GM12878 (cell line): ENCODE results near the gene RUBCNL. TPM values are rescaled to one million over a fixed set of nuclear protein-coding genes. Genes with fewer than 3 reads are reported as not detected.

Source experiments
- ATAC-seq: fragments of 200-7000 bp; cut with Tn5 transposase; 3 replicates; pipeline ENCODE4 v1.9.1; 2020; ENCODE audit warnings: mild to moderate bottlenecking, moderate library complexity
- Bru-seq: library from RNA; stranded (reverse); fragments of 400-500 nt; gene quantifications from one replicate; lab custom pipeline; 2021; lab: Mats Ljungman, UMichigan
- BruChase-seq, 2 experiments: library from RNA; stranded (reverse); fragments of 400-500 nt; gene quantifications; one replicate each; lab custom pipeline; 2021; lab: Mats Ljungman, UMichigan
- BruUV-seq: library from RNA; stranded (reverse); fragments of 400-500 nt; replicated peaks from 2 replicates; lab custom pipeline; 2021; lab: Mats Ljungman, UMichigan
- CTCF ChIA-PET: fragments of 300-600 bp; sonication (Branson Sonifier 250); formaldehyde crosslinking; extraction: SDS; loops from one replicate; lab custom pipeline; 2021; ENCODE audit warnings: inconsistent platforms; lab: Yijun Ruan, JAX
- POLR2A ChIA-PET: fragments of 350-600 bp; formaldehyde crosslinking; extraction: SDS; loops from one replicate; lab custom pipeline; 2021; ENCODE audit warnings: inconsistent platforms; lab: Charles Lee
- RAD21 ChIA-PET: fragments of 300-600 bp; sonication (Branson Sonifier 250); formaldehyde crosslinking; loops from one replicate; lab custom pipeline; 2023; ENCODE audit warnings: antibody characterized with exemption; ENCODE audit not compliant: unreplicated experiment; lab: Charles Lee
- SMC1A ChIA-PET: fragments of 300-600 bp; sonication (Branson Sonifier 250); formaldehyde crosslinking; loops from one replicate; lab custom pipeline; 2023; ENCODE audit not compliant: unreplicated experiment, uncharacterized antibody; lab: Charles Lee
- DNase-seq: peaks from one replicate; pipeline ENCODE4 v3.0.0-alpha.2; 2011; ENCODE audit warnings: low read depth, low spot score
- FAIRE-seq: peaks from 3 replicates; lab custom pipeline; 2011; peaks lifted over from hg19 to GRCh38; lab: Jason Lieb, UNC
- H2AFZ ChIP-seq: 2 replicates; pipeline ENCODE4 v1.6.0; 2011; ENCODE audit warnings: low read depth, low read length, control low read depth; ENCODE audit not compliant: control insufficient read depth
- H3K27ac ChIP-seq: 2 replicates; pipeline ENCODE4 v1.5.1; 2011; ENCODE audit warnings: control low read depth; ENCODE audit not compliant: control insufficient read depth, insufficient read depth
- H3K27me3 ChIP-seq, 2 experiments: replicated peaks in 1 of 2; 2 replicates each; pipeline versions ENCODE4 v1.6.0 to v1.6.1; 2011; ENCODE audit warnings: low read length in 1 of 2; ENCODE audit not compliant: control insufficient read depth in 2 of 2, insufficient read depth in 2 of 2
- H3K36me3 ChIP-seq, 2 experiments: 2 replicates each; pipeline ENCODE4 v1.5.1; 2011; ENCODE audit warnings: low read length in 1 of 2; ENCODE audit not compliant: control insufficient read depth in 2 of 2, insufficient read depth in 2 of 2
- H3K4me1 ChIP-seq: 2 replicates; pipeline ENCODE4 v1.6.1; 2011; ENCODE audit warnings: mild to moderate bottlenecking, low read length, moderate library complexity, mixed read lengths; ENCODE audit not compliant: control insufficient read depth, insufficient read depth
- H3K4me2 ChIP-seq: 2 replicates; pipeline ENCODE4 v1.6.0; 2011; ENCODE audit warnings: control low read depth; ENCODE audit not compliant: control insufficient read depth, insufficient read depth
- H3K4me3 ChIP-seq: fragments of 200-600 bp; sonication (generic); 2 replicates; pipeline ENCODE4 v1.5.1; 2016
- H3K79me2 ChIP-seq: 2 replicates; pipeline ENCODE4 v1.6.0; 2011; ENCODE audit warnings: low read length; ENCODE audit not compliant: control insufficient read depth, insufficient read depth
- H3K9ac ChIP-seq: 2 replicates; pipeline ENCODE4 v1.8.0; 2011; ENCODE audit warnings: low read length, control low read depth, mixed read lengths; ENCODE audit not compliant: control insufficient read depth, insufficient read depth
- H3K9me3 ChIP-seq: replicated peaks from 3 replicates; pipeline ENCODE4 v1.5.1; 2011; ENCODE audit warnings: mild to moderate bottlenecking, low read length; ENCODE audit not compliant: control insufficient read depth, insufficient read depth
- H4K20me1 ChIP-seq: 2 replicates; pipeline ENCODE4 v1.6.0; 2011; ENCODE audit not compliant: control insufficient read depth, insufficient read depth
- ATF7 ChIP-seq: fragments of 450-650 bp; IDR thresholded peaks from 2 replicates; pipeline ENCODE4 v1.6.1; 2016; ENCODE audit warnings: low read depth, mild to moderate bottlenecking
- CEBPZ ChIP-seq: fragments of 150-350 bp; IDR thresholded peaks from 2 replicates; pipeline ENCODE4 v1.6.1; 2016; ENCODE audit warnings: low read depth, low read length
- HSF1 ChIP-seq: fragments of 150-350 bp; IDR thresholded peaks from 2 replicates; pipeline ENCODE4 v1.6.1; 2014; ENCODE audit warnings: mild to moderate bottlenecking, low read depth, low read length
- JUNB ChIP-seq: IDR thresholded peaks from 2 replicates; pipeline ENCODE4 v1.6.1; 2016; ENCODE audit warnings: antibody characterized with exemption, mild to moderate bottlenecking
- KAT2A ChIP-seq: conservative IDR thresholded peaks from 2 replicates; pipeline ENCODE4 v1.6.1; 2011; ENCODE audit warnings: low read depth, low read length; ENCODE audit not compliant: control insufficient read depth
- MTA3 ChIP-seq: IDR thresholded peaks from 2 replicates; pipeline ENCODE4 v1.6.1; 2012; ENCODE audit warnings: low read length, inconsistent platforms, borderline replicate concordance
- PKNOX1 ChIP-seq: fragments of 450-650 bp; IDR thresholded peaks from 2 replicates; pipeline ENCODE4 v1.6.1; 2016; ENCODE audit warnings: mild to moderate bottlenecking
- SMAD5 ChIP-seq: IDR thresholded peaks from 2 replicates; pipeline ENCODE4 v1.6.1; 2016; ENCODE audit warnings: antibody characterized with exemption, low read depth
- TAF1 ChIP-seq: IDR thresholded peaks from 2 replicates; pipeline ENCODE4 v1.6.1; 2011; ENCODE audit warnings: mild to moderate bottlenecking, low read depth, low read length, borderline replicate concordance
- ZNF24 ChIP-seq: fragments of 450-650 bp; IDR thresholded peaks from 2 replicates; pipeline ENCODE4 v1.6.1; 2017; ENCODE audit warnings: antibody characterized with exemption, mild to moderate bottlenecking
- WGBS: methylation state at CpG from one replicate; pipeline ENCODE4 v1.1.6; 2016; ENCODE audit warnings: low lambda C conversion rate; ENCODE audit not compliant: insufficient replicate concordance, insufficient coverage; ENCODE audit errors: missing lambda C conversion rate; 5-methylcytosine and 5-hydroxymethylcytosine counted together
- in situ Hi-C: fragments of 300-500 bp; cut with MboI; formaldehyde crosslinking; loops from 9 replicates; pipeline ENCODE4 v1.14.3; 2018; ENCODE audit warnings: mixed read lengths
- intact Hi-C: fragments of 100-400 bp; cut with micrococcal nuclease; formaldehyde crosslinking; loops from one replicate; pipeline ENCODE4 v1.14.2; 2022; ENCODE audit not compliant: unreplicated experiment
- long read RNA-seq, 2 experiments: library from polyadenylated mRNA; unstranded; transcript quantifications; one replicate each; pipeline ENCODE4 v2.0.0, GENCODE V29; 2019 to 2020
- polyA minus RNA-seq, 3 experiments: library from RNA; depleted of rRNA, polyadenylated mRNA; stranded (reverse); fragments of >200 nt; gene quantifications; 2 replicates each; pipeline ENCODE4 v1.2.3, GENCODE V29; 2011
- polyA plus RNA-seq, 11 experiments: library from polyadenylated mRNA; depleted of rRNA in 4 of 11; unstranded in 6 of 11; stranded (reverse) in 5 of 11; fragments of >200 nt; fragmentation: Nextera tagmentation in 4 of 11; fragmentation: Illumina TruSeq in 1 of 11; extraction: Ambion mirVana in 4 of 11; extraction: Trizol in 1 of 11; gene quantifications; 1 replicate in 1 of 11; 2 replicates in 10 of 11; pipeline versions ENCODE4 v1.2.1 to v1.2.3, GENCODE V29; 2011 to 2016; ENCODE audit warnings: inconsistent platforms in 2 of 11, missing spikeins in 2 of 11, low read depth in 1 of 11
- total RNA-seq, 4 experiments: library from RNA; depleted of rRNA in 3 of 4; stranded (reverse); fragments of >200 nt in 3 of 4; fragmentation: Illumina TruSeq in 1 of 4; extraction: Trizol in 1 of 4; gene quantifications; 2 replicates each; pipeline versions ENCODE4 v1.2.1 to v1.2.3, GENCODE V29; 2013 to 2021

Gene RUBCNL
- 61.1 and 62.6 TPM in 2 replicates for total RNA-seq (2013; cell fraction: nucleolus; rRNA removed)
- total RNA-seq (2014; rRNA removed) (49.5 and 51.9 TPM in 2 replicates), total RNA-seq (2014; rRNA removed; fragmentation: Illumina TruSeq; extraction: Trizol) (37.2 and 38.6 TPM in 2 replicates), total RNA-seq (2021) (39.2 and 41.8 TPM in 2 replicates), polyA plus RNA-seq (2011; rRNA removed) (0.48 and 0.71 TPM in 2 replicates), polyA plus RNA-seq (2014; fragmentation: Illumina TruSeq; extraction: Trizol) (39.2 and 43.0 TPM in 2 replicates), polyA plus RNA-seq (2014; fragmentation: Nextera tagmentation; extraction: Ambion mirVana) (10 to 100 TPM; 21.4 to 28.5 TPM), polyA plus RNA-seq (2014; rRNA removed) (33.2 and 36.3 TPM in 2 replicates), polyA plus RNA-seq (2016; fragmentation: Nextera tagmentation; extraction: Ambion mirVana) (10 to 100 TPM; 42.4 to 45.0 TPM), polyA minus RNA-seq (2011; rRNA and poly(A)+ RNA removed) (2.2 and 2.3 TPM in 2 replicates), Bru-seq, nascent RNA (percentile 75 among the genes with signal in this experiment), BruChase-seq, experiment 1, labeled RNA remaining after a 6-hour chase (percentile 69 among the genes with signal in this experiment), BruChase-seq, experiment 2, labeled RNA remaining after a 2-hour chase (percentile 72 among the genes with signal in this experiment)
- polyA plus RNA-seq (2011; ENCODE audit: low read depth), result 43.1 TPM
- 0.58 and 0.92 TPM in 2 replicates for polyA plus RNA-seq (2011; cell fraction: cytosol; rRNA removed)
- 2.0 and 2.3 TPM in 2 replicates for polyA plus RNA-seq (2011; cell fraction: nucleus; rRNA removed)
- 48.4 and 49.8 TPM in 2 replicates for polyA plus RNA-seq (2012)
- 0.52 and 0.67 TPM in 2 replicates for polyA minus RNA-seq (2011; cell fraction: cytosol; rRNA and poly(A)+ RNA removed)
- 0.48 and 1.5 TPM in 2 replicates for polyA minus RNA-seq (2011; cell fraction: nucleus; rRNA and poly(A)+ RNA removed)
- long read RNA-seq, experiment 1, partial matches to known transcripts, result 3 of 19 reads
- long read RNA-seq, experiment 1, other reads (novel, unspliced or antisense), result 11 of 19 reads
- long read RNA-seq, experiment 2, transcript RUBCNL-201 (14 exons, 3,322 nt), result minor isoform, 5 of 217 reads
- long read RNA-seq, experiment 2, transcript RUBCNL-204 (13 exons, 3,206 nt), result minor isoform, 17 of 217 reads
- long read RNA-seq, experiment 2, transcript RUBCNL-208 (15 exons, 3,979 nt), result major isoform, 40 of 217 reads
- long read RNA-seq, experiment 2, transcript RUBCNL-202 (15 exons, 2,361 nt), result minor isoform, 8 of 217 reads
- long read RNA-seq, experiment 2, partial matches to known transcripts, result 21 of 217 reads
- long read RNA-seq, experiment 2, other reads (novel, unspliced or antisense), result 117 of 217 reads

GRCh38 chr13:46387064-46387851 lies at the start of gene RUBCNL:
RUBCNL (minus strand) TSS chr13:46387252; CDS start chr13:46372475, 14,777 bp downstream.
- no peaks in the 10 kb centered on the region for H4K20me1 ChIP-seq
- in situ Hi-C loops, result no loop called here
- no peaks in the 10 kb centered on the region for H3K27me3 ChIP-seq
- peak; percentile 47 for ATAC-seq
- H3K36me3 ChIP-seq, result no peaks in the 10 kb centered on the region
- CTCF ChIA-PET, result interaction anchor here (0.6 to 5.1 kb wide), 6 partner anchors 9 to 974 kb away, joined by 3 to 47 read pairs (median 4); no protein-coding TSS in a partner anchor
- POLR2A ChIA-PET, result interaction anchor here (0.6 to 2.9 kb wide), 6 partner anchors 10 to 914 kb away, joined by 3 to 12 read pairs (median 4); no protein-coding TSS in a partner anchor
- H3K4me3 ChIP-seq, result peak within 1 kb of the TSS; percentile 86
- H3K79me2 ChIP-seq, result peaks cover 69% of the 10 kb centered on the region
- SMC1A ChIA-PET, result interaction anchor here (0.6 to 7.9 kb wide), 7 partner anchors 10 to 385 kb away, joined by 3 to 81 read pairs (median 4); partner anchors contain the start of gene LCP1
- H2AFZ ChIP-seq, result peak within 1 kb of the TSS; percentile 78
- RAD21 ChIA-PET, result interaction anchor here (0.6 to 7.6 kb wide), 5 partner anchors 11 to 66 kb away, joined by 3 to 100 read pairs (median 3); no protein-coding TSS in a partner anchor
- BruUV-seq, result no TSS peak
- intact Hi-C loops, result loop anchor here (5.0 to 10.0 kb wide), 2 partner anchors 68 to 205 kb away; partner anchors contain the start of gene LCP1
- no peak for DNase-seq
- peak within 1 kb of the TSS; percentile 95 for H3K4me2 ChIP-seq
- H3K4me1 ChIP-seq, result peaks cover 31% of the 10 kb centered on the region
- peak within 1 kb of the TSS; percentile 85 for H3K27ac ChIP-seq
- peak; percentile 56 for FAIRE-seq
- H3K9ac ChIP-seq, result peak within 1 kb of the TSS; percentile 87
- 1% methylated on average over 69 of the region's 70 CpGs for WGBS
- no peaks in the 10 kb centered on the region for H3K9me3 ChIP-seq
- TF ChIP-seq CEBPZ, result no peak
- TF ChIP-seq ZNF24, result no peak
- TF ChIP-seq HSF1, result no peak
- TF ChIP-seq ATF7, result no peak; the same call in 1 of the 2 replicates
- no peak for TF ChIP-seq JUNB
- peak; percentile 61; the same call in 1 of the 2 replicates for TF ChIP-seq PKNOX1
- TF ChIP-seq MTA3, result no peak
- TF ChIP-seq KAT2A, result no peak
- TF ChIP-seq SMAD5, result no peak
- TF ChIP-seq TAF1, result peak; percentile 30; the same call in 1 of the 2 replicates
